HG03575 (cell line): ENCODE data around the gene SPAG9.

Experiments
- ATAC-seq: cut with Tn5 transposase; IDR thresholded peaks from one replicate; pipeline ENCODE4 v1.9.1; 2021; ENCODE audit not compliant: unreplicated experiment, insufficient number of reproducible peaks, low FRiP score; ENCODE audit errors: extremely low read depth

Gene SPAG9

DNA sequence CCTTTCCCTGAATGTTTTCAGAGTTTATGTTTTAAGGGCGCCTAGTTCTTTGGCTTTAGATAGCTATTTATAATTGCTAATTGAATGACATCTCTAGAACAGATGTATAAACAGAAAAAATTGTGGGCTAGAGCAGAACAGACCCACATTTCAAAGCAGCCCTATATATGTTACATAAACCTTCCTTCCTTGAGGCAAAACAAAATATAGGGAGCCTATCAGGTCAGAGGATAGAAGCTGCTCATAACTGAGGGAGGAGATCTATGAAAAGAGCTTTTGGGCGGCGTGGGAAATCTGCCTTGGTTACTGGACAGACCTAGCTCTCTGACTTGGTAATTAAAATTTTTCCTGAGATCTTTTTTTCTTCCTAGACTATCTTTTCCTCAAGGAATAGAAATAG is 68.4 kb downstream of the SPAG9 start:
- ATAC-seq = no peak

DNA sequence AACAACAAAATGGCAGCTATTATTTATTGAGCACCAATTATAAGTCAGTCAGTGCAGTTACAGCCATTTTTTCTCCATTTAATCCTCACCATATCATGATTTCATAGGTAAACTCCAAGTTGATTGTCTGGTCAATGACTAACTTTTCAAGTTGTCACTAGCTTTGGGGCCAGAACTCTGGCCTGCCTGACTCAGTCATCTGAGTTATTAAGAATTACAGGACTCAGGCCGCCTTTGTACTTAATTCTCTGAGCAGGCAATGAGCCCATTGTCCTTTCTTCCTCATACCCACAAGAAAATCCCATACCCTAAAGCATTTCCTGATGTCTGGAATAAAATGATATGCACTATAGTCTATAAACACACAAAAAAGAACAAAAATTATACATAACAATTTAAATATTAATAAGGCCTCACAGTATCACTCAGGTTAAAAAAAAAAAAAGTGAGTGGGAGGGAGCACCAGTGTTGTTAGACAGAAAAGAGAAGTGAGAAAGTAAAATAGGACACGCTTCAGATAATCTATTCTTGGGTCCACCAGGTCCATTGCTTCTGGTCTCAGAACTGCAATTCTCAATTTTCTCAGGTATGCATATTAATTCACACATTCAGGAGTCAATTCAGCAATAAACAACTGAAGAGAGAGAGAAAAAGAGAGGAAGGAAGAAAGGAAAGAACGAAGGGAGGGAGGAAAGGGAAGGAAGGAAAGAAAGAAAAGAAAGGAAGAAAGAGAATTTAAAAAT is 70.2 kb downstream of the SPAG9 start:
- ATAC-seq = no peak

DNA sequence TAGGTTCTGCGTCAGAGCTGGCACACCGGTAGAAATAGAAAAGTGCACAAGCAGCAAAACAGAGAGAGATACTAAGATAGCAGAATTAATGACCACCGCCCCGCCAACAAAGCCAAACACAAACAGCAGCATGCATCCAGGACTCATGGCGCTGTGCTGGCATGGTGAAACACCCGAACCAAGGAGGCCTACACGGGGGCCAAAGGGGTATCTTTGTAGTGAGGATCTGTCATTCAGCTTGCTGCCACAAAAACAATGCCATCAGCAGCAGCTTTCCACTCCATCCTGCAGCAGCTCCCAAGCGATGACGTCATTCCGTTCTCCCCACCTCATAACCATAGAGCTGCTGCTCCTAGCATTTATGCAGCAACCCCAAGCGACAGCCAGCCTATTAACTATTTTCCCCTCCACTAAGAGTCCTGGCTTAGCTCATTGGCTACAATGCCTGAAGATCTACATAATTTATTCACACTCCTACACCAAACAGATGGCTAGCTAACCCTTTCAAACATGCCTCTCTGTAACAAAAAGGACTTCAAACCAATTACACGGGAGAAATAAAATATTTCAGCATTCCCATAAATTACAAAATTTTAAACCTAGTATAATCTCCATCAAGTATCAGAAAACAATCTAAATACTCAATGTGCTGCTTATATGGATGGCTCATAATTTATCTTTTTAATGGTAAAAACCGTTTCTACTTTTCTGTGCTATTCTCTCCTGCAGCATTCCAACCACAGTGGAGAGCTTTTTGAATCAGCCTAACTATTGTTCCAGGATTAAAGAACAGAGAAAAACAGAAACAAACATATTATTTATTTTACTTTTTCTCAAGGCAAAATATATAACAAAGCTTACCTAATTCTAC is 73.9 kb downstream of the SPAG9 start:
- ATAC-seq = no peak

DNA sequence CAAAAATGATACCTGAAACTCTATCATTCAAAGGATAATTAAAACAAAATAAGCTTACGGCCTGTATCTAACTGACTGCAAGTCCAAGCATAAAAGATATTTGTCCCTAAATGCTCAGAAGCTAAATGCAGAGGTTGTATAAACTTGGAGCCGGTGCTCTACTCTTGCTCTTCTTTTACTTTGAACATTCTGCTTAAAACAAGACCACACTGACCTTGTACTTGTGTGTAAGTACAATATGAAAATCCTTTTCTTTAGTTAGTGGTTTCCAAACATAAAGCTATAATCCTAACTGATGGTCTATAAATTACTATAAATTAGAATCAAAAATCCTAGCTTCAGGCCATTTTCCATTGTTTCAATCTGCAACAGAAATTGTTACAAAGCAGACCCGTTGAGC is 74.6 kb downstream of the SPAG9 start:
- no peak for ATAC-seq

DNA sequence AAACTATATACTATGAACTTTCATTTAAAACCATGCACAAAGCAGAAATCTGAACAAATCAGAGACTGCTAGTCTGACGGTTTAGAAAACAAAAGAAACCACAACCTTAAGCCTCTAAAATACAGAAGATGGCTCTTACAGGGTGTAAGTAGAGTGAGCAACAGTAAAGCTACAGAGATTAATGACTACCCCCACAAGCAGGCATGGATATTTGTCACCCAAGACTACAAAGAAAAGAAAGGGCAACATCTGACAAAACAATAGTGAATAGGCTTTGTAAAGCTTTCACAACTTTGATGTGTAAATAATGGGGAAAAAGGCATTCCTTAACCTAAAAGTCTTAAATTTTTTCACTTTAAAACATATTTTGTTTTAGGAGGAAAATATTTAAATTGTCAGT is 75.0 kb downstream of the SPAG9 start:
- no peak for ATAC-seq

DNA sequence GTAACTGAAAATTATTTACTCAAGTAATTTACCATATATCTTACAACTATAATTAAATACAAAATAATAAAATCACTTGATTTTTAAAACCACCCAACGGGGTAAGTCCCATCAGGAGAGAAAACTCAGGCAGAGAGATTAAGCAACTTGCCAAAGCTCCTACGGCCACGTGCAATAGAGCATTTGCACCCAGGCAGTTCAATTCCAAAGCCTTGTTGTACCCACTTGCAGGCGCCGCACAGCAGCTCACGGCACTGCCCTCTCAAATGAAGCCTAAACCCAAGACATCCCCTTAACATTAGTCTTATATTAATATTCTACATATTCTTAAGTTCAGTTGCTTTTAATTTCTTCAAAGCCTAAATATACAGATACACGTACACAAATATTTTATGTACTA is 75.7 kb downstream of the SPAG9 start:
- no peak for ATAC-seq

DNA sequence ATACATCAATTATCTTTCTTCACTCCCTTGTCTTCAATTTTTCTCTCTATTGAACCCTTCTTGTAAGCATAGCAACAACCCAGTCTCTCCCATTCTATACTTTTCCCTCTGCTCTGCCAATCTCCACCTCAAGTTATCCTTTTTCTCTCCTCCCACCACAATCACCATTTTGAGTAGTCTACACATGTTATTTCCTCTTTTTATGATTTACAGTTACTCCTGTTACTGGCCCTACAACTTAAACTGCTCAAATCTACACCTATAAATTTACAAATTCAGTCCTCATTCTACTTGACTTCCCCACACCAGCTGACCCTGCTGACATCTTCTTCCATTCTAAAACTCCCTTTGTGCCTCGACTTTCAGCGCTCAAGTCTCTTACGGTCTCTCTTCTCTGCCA is 84.6 kb downstream of the SPAG9 start:
- ATAC-seq = no peak

DNA sequence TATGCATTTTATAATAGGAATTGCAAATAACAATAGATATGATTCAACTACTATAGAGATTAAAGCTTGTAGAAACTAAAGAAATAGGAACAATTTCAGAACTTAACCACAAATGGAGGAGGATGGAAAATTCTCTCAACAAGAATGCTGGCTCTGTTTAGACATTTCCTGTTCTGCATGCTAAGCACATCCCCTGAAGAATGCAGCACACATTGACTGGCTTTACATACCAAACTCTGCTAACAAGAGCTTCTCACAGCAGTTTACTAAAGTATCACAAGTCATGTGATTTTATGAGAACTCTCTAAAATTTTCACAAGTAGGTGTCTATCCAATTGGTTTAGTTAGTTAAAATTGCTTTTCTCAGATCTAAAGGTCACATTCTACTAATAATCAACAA is 85.2 kb downstream of the SPAG9 start:
- no peak for ATAC-seq

DNA sequence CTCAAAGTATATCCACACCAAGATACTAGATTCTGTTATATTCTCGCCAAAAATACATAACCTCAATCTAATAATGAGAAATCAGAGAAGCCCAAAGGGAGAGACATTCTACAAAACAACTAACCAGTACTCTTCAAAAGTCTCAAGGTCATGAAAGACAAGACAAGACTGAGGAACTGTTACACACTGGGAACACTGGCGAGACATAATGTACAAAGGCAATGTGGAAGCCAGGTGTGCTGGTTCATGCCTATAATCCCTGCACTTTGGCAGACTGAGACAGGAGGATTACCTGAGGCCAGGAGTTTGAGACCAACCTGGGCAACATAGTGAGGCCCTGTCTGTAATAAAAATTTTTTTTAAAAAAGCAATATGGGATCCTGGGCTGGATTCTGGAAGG is 85.9 kb downstream of the SPAG9 start:
- no peak for ATAC-seq

DNA sequence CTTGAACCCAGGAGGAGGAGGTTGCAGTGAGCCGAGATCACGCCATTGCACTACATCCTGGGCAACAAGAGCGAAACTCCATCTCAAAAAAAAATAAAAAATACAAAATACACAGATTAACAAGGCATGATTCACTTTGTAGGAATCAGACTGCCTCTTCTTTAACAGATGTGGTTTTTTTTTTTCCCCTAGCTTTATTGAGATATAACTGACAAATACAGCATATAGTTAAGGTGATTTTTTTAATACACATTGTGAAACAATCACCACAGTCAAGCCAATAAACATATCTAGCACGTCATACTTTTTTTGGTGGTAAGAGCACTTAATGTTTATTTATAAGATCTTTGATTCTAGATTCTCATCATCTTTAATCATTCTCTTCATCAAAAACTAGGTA is 87.8 kb downstream of the SPAG9 start:
- ATAC-seq = no peak

DNA sequence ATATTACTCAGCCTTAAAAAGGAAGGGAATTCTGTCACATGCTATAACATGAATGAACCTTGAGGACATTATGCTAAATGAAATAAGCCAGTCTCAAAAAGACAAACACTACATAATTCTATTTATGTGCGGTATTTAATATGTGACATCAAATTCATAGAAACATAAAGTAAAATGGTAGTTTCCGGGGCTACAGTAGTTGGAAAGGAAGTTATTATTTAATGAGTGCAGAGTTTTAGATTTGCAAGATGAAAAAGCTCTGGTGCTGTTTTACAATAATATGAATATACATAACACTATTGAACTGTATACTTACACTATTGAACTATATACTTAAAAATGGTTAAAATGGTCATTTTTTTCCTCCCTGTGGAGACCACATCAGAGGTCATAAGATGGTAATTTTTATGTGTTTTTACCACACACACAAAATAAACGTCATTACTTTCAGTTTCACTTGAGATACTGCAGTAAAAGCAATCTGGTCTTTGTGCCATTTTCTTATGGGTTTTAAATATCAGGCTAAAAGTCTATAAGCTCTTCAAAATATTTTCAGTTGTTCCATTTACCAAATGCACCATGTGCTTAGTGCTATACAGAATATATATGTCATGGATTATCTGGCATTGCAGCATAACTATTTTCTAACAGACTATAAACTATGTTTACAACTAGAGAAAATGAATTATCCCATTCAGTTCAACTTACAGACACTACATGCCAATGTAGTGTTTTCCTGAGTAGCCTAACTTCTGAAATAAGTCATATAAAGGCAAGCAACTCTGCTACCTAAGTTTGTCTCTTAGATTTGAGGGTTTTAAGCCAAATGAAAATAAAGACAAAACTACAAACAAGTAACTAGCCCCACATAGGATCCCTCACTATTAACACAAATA is 90.9 kb downstream of the SPAG9 start:
- ATAC-seq = no peak

DNA sequence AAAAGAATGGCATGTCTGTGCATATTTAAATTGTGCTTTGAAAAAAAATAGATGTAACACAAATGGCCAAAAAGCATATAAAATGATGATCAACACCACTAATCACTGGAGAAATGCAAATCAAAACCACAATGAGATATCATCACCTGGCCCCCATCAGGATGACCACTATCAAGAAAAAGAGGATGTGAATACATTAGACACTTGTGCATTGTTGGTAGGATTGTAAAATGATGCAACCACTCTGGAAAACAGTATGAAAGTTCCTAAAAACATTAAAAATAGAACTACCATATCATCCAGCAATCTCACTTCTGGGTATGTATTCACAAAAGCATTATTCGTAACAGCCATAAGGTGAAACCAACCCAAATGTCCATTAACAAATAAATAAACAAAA is 91.5 kb downstream of the SPAG9 start:
- no peak for ATAC-seq

DNA sequence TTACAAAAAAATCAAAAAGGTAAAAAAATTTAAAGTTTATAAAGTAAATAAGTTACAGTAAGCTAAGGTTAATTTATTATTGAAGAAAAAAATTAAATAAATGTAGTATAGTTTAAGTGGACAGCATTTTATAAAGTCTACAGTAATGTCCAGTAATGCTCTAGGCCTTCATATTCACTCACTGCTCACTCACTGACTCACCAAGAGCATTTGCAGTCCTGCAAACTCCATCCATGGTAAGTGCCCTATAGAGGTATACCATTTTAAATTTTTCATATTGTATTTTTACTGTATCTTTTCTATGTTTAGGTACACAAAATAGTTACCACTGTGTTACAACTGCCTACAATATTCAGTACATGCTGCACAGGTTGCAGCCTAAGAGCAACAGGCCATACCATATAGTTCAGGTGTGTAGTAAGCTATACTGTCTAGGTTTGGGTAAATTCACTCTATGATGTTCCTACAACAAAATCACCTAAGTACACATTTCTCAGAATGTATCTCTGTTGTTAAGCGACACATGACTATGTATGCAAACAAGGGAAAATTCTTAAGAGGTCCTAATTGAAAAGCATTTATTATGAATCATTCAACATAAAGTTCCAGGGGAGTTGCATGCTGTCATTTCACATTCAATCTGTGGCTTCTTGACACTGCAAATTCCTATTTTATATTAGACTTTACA is 92.3 kb downstream of the SPAG9 start:
- no peak for ATAC-seq

DNA sequence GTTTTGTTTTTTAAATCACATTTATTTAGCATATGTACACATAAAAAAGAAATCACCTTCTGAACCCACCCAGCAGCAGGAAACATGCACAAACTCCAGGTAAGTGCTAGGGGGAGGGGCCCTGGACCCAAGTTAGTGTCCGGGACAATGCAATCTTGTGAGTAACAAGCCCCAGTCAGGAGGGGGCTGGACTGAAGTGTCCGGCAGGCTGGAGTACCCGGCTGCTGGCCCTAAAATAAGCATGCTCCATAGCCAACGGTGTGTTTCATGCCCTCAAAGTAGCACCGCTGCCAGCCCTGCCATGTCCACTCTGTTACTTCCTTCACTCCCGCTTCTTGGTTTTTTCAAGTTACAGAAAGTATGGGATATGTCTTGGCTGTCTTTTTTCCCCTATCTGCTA is 102.1 kb downstream of the SPAG9 start:
- no peak for ATAC-seq

DNA sequence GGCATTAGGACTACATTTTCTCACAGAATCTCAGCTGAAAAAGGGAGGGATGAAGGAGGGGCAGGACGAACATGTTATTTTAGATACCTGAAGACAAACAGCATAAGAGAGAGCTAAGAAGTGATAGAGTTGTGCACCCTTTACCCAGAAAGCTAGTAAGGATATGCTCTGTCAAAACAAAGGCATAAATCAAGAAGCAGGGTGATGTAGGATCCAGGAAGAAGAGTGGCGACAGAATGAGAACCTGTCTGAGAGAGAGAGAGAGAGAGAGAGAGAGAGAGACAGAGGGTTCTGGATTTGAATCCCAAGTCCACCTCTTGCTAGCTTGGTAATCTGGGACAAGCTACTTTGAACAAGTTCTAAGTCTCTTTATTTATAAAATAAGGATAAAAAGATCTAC is 103.4 kb downstream of the SPAG9 start:
- no peak for ATAC-seq

DNA sequence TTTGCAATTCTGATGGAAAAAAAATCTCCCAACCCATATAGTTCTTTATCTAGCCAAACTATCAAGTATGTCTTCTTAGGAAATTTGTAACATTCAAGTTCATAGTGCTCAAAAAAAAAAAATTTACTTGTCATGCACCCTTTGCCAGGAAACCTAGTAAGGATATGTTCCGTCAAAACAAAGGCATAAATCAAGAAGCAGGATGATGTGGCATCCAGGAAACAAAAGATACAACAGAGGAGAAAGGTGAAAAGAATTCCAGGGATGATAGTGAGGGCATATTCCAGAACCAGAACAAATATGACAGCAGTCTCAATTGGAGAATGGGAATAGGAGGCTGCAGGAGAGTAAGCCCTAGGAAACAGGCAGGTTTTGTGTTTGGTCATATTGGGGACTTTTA is 104.6 kb downstream of the SPAG9 start:
- ATAC-seq = no peak

DNA sequence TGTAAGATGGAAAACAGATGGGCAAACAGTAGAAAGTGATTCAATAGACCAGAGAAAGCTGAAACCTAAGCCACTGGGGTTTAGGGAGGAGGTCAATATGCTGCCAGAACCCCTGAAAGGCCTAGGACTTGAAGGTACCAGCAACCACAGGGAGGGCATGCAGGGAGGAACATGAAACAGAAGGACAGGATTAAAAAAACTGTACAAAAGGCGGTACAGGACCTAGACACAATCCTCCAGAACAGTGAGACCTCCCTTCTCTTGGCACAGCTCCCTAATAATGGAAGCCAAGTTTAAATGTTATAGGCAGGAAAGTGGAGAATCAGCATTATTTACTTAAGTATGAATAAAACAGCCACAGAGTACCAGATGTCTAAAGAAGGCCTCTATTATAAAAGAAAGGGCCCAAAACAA is 105.5 kb downstream of the SPAG9 start:
- no peak for ATAC-seq

DNA sequence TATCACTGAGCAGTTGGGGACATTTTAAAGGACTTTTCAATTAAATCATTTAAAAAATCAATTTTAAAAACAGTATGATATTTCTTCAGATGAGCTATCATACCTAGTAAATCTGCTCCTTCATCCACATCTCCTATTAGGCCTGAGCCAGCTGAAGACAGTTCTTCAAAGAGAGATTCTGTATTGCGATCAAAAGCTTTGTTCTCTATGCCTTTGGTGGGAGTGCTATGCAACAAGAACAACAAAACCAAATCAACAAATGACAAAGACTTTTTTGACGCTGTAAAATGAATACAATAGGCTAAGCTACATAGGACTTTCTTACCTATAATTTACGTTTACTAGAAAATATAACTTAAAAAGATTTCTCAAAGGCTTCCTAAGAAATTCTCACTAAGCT is 106.5 kb downstream of the SPAG9 start:
- ATAC-seq = no peak

DNA sequence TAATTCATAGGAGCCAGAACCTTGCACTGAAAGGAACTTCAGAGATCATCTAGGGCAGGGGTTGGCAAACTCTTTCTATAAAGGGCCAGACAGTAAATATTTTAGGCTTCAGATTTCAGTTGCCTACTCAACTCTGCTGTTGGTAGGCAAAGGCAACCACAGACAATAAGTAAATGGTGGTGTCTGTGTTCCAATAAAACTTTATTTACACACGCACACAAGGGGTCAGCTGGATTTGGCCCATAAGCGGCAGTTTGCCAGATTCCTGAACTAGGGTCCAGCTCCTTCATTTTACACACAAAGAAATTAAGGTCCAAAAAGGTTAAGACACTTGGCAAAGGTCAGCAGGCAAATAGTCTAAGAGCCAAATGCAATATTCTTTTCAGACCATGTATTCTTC is 107.3 kb downstream of the SPAG9 start:
- ATAC-seq = no peak
